GM13977 (cell line): Measurements from ENCODE around the gene NMNAT2.
"Not testable (repeated sequence)": the region's sequence is repeated elsewhere in the genome, so short reads cannot be mapped to it uniquely, and the experiment has no call there.

Experiments used
- DNase-seq: peaks from one replicate; pipeline ENCODE4 v3.0.0; 2012; ENCODE audit warnings: low spot score
- CTCF ChIP-seq: IDR thresholded peaks from 2 replicates; pipeline ENCODE4 v1.5.1; 2012; ENCODE audit warnings: mild to moderate bottlenecking, control low read depth; ENCODE audit not compliant: insufficient read depth; ENCODE audit errors: extremely low read depth, missing control alignments
- in situ Hi-C: fragments of 300-500 bp; cut with MboI; formaldehyde crosslinking; loops from one replicate; pipeline ENCODE4 v1.12.0; 2022; ENCODE audit warnings: low sequenced_read_pairs, low pct_unique_long_range_greater_than_20kb, mixed read lengths, inconsistent platforms; ENCODE audit not compliant: unreplicated experiment

The NMNAT2 gene

GRCh38 chr1:183443011-183443410 is 24.8 kb upstream of the NMNAT2 start:
- in situ Hi-C loops: no loop called here
- TF ChIP-seq CTCF: no peak
- no peak for DNase-seq

- DNase-seq: no peak
- in situ Hi-C loops: no loop called here
- no peak for TF ChIP-seq CTCF
Measured at GRCh38 chr1:183438060-183438459, 19.9 kb upstream of the NMNAT2 start.

- DNase-seq: no peak
- no peak for TF ChIP-seq CTCF
- in situ Hi-C loops: no loop called here
Measured at GRCh38 chr1:183435497-183435896, 17.3 kb upstream of the NMNAT2 start.

GRCh38 chr1:183433703-183434102 is 15.5 kb upstream of the NMNAT2 start:
- in situ Hi-C loops: no loop called here
- TF ChIP-seq CTCF: no peak
- DNase-seq: no peak

GRCh38 chr1:183432548-183432875 is 14.3 kb upstream of the NMNAT2 start:
- no peak for DNase-seq
- TF ChIP-seq CTCF: no peak
- in situ Hi-C loops: no loop called here

GRCh38 chr1:183431840-183432547 is 13.8 kb upstream of the NMNAT2 start:
- no peak for TF ChIP-seq CTCF
- in situ Hi-C loops: no loop called here
- DNase-seq: no peak

GRCh38 chr1:183427591-183427990 is 9.4 kb upstream of the NMNAT2 start:
- in situ Hi-C loops: not testable (repeated sequence)

More at GRCh38 chr1:183427591-183427990, 9.4 kb upstream of the NMNAT2 start:
- not testable (repeated sequence) for DNase-seq
